ENCODE data around the gene EEF1A2.
"Not testable (repeated sequence)": the region's sequence is repeated elsewhere in the genome, so short reads cannot be mapped to it uniquely, and the experiment has no call there.

DNA sequence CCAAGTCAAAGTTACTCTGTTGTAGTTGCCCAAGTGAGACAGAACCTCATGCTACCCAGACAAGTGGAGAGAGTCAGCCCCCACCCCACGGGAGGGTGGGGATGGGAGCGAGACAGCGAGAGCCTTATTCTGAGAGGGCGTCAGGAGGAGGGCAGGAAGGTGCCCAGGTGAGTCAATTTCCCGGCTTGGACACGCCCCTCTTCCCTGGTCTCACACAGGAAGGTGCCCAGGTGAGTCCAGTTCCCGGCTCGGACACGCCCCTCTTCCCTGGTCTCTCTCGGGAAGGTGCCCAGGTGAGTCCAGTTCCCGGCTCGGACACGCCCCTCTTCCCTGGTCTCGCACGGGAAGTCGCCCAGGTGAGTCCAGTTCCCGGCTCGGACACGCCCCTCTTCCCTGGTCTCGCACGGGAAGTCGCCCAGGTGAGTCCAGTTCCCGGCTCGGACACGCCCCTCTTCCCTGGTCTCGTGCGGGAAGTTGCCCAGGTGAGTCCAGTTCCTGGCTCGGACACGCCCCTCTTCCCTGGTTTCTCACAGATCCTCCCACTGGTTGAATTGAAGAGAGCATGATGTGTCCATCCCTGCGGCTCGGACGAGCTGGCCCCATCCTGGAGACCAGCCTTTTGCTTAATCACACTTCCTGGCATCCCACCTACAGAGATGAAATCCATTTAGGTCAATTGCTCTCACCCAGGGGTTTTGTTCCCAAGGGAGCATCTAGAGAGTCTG lies 19.0 kb downstream of the EEF1A2 start:
- TF ChIP-seq, protein P1, sequence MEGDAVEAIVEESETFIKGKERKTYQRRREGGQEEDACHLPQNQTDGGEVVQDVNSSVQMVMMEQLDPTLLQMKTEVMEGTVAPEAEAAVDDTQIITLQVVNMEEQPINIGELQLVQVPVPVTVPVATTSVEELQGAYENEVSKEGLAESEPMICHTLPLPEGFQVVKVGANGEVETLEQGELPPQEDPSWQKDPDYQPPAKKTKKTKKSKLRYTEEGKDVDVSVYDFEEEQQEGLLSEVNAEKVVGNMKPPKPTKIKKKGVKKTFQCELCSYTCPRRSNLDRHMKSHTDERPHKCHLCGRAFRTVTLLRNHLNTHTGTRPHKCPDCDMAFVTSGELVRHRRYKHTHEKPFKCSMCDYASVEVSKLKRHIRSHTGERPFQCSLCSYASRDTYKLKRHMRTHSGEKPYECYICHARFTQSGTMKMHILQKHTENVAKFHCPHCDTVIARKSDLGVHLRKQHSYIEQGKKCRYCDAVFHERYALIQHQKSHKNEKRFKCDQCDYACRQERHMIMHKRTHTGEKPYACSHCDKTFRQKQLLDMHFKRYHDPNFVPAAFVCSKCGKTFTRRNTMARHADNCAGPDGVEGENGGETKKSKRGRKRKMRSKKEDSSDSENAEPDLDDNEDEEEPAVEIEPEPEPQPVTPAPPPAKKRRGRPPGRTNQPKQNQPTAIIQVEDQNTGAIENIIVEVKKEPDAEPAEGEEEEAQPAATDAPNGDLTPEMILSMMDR (IDR thresholded peaks at IDR 0.05): not testable (repeated sequence)
- not testable (repeated sequence) for TF ChIP-seq POLR2AphosphoS5 (IDR thresholded peaks at IDR 0.05)

All from transverse colon (tissue), 4 donors.